ENCODE measurements around the gene PPFIA2.
"Not testable (repeated sequence)": the region's sequence is repeated elsewhere in the genome, so short reads cannot be mapped to it uniquely, and the experiment has no call there.

PPFIA2 gene

DNA sequence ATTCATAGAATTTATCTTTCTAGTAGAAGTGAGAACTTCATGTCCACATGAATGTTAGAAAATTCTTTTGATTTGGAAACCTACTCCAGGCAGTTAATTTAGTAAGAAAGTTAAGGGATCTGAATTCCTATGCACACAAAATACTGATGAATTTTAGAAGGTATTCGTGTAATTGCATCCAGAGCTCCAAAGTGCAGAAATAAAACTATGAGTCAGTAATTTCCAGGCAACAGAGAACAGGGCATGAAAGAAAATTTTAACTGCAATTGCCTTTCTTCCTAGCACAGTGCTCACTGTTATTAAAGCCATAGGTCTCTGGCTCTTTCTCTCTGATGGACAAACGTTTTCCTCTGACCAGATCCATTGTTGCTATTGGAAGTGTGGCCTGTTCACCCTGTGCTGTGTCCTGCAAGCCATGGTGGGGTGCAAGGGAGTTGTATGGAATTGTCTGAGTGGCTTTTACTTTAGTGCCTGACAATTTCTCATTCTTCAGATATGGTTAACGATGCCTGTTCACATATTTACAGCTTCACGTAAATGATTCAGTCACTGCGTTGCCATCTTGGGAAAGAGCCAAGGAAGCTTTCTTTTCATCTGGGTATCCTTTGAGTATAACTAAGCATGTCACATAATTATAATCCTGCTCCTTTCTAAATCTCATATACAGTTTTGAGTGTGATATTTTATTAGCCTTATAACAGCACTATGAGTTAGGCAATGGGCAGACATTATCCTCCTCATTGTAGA is 536.1 kb downstream of the PPFIA2 start:
- Mint-ChIP-seq H3K27me3 (ENCODE audit: low read depth, poor library complexity) (no peaks in the 10 kb centered on the region), H3K4me3 (no peak overlapping the region), H3K36me3 (ENCODE audit: low read depth) (peaks cover 5% of the 10 kb centered on the region), H3K27ac (no peak overlapping the region), H3K9me3 (no peaks in the 10 kb centered on the region), H3K4me1 (peaks cover 7% of the 10 kb centered on the region)
- TF ChIP-seq, protein P1, sequence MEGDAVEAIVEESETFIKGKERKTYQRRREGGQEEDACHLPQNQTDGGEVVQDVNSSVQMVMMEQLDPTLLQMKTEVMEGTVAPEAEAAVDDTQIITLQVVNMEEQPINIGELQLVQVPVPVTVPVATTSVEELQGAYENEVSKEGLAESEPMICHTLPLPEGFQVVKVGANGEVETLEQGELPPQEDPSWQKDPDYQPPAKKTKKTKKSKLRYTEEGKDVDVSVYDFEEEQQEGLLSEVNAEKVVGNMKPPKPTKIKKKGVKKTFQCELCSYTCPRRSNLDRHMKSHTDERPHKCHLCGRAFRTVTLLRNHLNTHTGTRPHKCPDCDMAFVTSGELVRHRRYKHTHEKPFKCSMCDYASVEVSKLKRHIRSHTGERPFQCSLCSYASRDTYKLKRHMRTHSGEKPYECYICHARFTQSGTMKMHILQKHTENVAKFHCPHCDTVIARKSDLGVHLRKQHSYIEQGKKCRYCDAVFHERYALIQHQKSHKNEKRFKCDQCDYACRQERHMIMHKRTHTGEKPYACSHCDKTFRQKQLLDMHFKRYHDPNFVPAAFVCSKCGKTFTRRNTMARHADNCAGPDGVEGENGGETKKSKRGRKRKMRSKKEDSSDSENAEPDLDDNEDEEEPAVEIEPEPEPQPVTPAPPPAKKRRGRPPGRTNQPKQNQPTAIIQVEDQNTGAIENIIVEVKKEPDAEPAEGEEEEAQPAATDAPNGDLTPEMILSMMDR (IDR thresholded peaks at IDR 0.05) = no peak
- no peak for DNase-seq

DNA sequence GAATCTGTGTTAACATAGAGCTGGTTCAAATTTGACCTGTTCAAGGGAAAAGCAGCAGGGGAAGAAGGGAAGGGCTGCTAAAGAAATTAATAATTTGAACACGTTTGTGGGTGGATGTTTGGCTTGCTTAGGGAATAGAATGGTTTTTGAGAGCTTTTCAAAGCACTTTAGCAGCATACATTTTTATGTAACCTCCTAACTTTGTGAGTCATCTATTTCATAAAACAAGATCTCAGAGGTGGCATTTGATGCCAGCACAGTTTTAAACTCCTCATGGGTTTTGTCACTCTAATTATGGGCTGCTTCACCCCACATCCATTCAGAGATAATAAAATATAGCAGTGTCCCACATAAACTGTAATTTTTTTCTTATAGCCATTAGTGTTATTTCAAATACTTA is 537.5 kb downstream of the PPFIA2 start:
- H3K4me3 Mint-ChIP-seq = no peak overlapping the region
- H3K4me1 Mint-ChIP-seq = peaks cover 5% of the 10 kb centered on the region
- H3K36me3 Mint-ChIP-seq (ENCODE audit: low read depth) = peaks cover 5% of the 10 kb centered on the region
- no peak overlapping the region for H3K27ac Mint-ChIP-seq
- TF ChIP-seq, protein P1 (IDR thresholded peaks at IDR 0.05) = no peak
- no peak for DNase-seq
- H3K9me3 Mint-ChIP-seq = no peaks in the 10 kb centered on the region
- H3K27me3 Mint-ChIP-seq (ENCODE audit: low read depth, poor library complexity) = no peaks in the 10 kb centered on the region

DNA sequence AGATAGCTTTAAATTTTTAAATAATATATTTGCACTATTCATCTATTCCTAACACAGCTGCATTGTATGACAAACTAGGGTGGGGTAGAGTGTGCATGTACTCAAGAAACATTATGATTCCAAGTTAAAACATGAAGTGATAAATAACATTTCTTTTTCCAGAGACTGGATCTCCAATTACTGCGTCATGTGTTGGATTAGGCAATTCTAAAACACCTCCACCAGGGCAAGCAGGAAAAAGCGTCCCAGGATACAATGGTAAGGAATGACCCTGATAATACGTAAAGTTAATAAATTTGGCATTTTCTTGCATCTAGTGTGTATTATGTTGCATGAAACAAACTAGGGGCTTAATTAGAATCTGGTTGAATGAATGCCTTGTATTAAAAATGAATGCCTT is 542.4 kb downstream of the PPFIA2 start:
- Mint-ChIP-seq H3K27me3 (ENCODE audit: low read depth, poor library complexity) (no peaks in the 10 kb centered on the region), H3K36me3 (ENCODE audit: low read depth) (peaks cover 4% of the 10 kb centered on the region), H3K9me3 (no peaks in the 10 kb centered on the region), H3K27ac (no peak overlapping the region), H3K4me1 (peaks cover 16% of the 10 kb centered on the region), H3K4me3 (no peak overlapping the region)
- DNase-seq = no peak
- TF ChIP-seq, protein P1 (IDR thresholded peaks at IDR 0.05) = no peak

DNA sequence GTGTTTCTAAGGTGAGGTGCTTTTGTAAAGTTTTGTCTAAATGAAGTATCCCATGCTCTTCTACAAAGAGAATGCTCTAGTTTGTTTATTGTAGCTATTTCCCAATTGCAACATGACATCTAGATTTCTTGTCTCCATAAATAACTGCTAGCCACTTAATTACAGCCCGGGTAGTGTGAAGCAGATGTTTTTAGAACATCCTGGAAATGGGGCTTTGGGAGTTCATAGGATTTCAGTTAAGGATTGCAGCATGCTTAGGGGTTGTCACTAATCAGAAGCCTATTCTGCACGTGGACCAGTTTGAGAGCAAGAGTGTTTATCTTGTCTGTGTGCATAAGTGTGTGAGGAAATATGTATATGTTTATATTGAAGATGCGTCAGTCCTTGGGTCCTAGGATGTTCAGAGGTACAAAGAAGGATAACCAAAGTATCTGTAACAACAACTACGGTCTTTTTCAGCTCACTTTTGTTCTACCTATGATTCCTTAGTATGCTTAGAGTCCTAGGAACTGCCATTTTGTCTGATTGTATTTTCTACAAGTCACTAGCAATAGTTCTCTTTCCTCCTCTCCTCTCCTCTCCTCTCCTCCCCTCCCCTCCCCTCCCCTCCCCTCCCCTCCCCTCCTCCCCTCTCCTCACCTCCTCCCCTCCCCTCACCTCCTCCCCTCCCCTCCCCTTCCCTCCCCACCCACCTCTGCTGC is 546.0 kb downstream of the PPFIA2 start:
- Mint-ChIP-seq H3K27me3 (ENCODE audit: low read depth, poor library complexity) (no peaks in the 10 kb centered on the region), H3K36me3 (ENCODE audit: low read depth) (peaks cover 6% of the 10 kb centered on the region), H3K9me3 (no peaks in the 10 kb centered on the region), H3K27ac (peak overlapping the region; percentile 94), H3K4me3 (no peak overlapping the region), H3K4me1 (peaks cover 33% of the 10 kb centered on the region)
- TF ChIP-seq, protein P1 (IDR thresholded peaks at IDR 0.05) = no peak
- no peak for DNase-seq

DNA sequence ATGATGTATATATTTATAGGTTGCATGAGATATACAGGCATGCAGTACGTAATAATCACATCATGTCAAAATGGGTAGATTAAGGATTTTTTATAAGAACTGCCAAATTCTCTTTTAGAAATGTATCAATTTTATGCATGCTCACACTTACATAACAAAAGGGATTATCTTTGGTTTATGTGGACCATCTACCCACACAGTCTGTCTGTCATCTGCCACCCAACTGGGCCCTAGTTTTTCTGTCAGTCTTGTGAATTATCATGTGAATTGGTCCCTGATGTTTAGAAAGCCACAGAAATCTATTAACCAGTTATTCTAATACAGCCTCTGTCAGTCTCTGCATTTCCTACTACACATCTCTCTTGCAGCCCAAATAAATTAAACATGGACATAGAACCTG is 547.8 kb downstream of the PPFIA2 start:
- TF ChIP-seq, protein P1 (IDR thresholded peaks at IDR 0.05) = no peak
- no peak overlapping the region for H3K4me3 Mint-ChIP-seq
- no peaks in the 10 kb centered on the region for H3K9me3 Mint-ChIP-seq
- H3K27ac Mint-ChIP-seq = no peak overlapping the region
- no peak for DNase-seq
- peaks cover 6% of the 10 kb centered on the region for H3K36me3 Mint-ChIP-seq (ENCODE audit: low read depth)
- H3K27me3 Mint-ChIP-seq (ENCODE audit: low read depth, poor library complexity) = no peaks in the 10 kb centered on the region
- peaks cover 51% of the 10 kb centered on the region for H3K4me1 Mint-ChIP-seq

DNA sequence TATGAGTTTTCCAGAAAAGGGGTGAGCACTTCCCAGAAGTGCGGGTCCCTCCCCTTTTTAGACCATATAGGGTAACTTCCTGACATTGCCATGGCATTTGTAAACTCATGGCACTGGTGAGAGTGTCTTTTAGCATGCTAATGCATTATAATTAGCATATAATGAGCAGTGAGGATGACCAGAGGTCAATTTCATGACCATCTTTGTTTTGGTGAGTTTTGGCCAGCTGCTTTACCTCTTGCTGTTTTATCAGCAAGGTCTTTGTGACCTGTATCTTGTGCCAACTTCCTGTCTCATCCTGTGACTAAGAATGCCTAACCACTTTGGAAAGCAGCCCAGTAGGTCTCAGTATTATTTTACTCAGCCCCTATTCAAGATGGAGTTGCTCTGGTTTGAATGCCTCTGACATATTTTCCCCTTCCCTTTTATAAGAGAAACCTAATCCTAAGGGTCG is 549.4 kb downstream of the PPFIA2 start:
- H3K4me1 Mint-ChIP-seq = peaks cover 66% of the 10 kb centered on the region
- not testable (repeated sequence) for H3K27ac Mint-ChIP-seq; H3K36me3 Mint-ChIP-seq (ENCODE audit: low read depth); H3K9me3 Mint-ChIP-seq; DNase-seq; H3K27me3 Mint-ChIP-seq (ENCODE audit: low read depth, poor library complexity); H3K4me3 Mint-ChIP-seq

Measured in nephron progenitor cell (in vitro differentiated cells).